HG02943 (cell line): ENCODE data around the gene NDST3.

Source experiments
- ATAC-seq: cut with Tn5 transposase; IDR thresholded peaks from one replicate; pipeline ENCODE4 v1.9.1; 2021; ENCODE audit warnings: mild to moderate bottlenecking, low read depth, moderate library complexity; ENCODE audit not compliant: unreplicated experiment

Gene NDST3

DNA sequence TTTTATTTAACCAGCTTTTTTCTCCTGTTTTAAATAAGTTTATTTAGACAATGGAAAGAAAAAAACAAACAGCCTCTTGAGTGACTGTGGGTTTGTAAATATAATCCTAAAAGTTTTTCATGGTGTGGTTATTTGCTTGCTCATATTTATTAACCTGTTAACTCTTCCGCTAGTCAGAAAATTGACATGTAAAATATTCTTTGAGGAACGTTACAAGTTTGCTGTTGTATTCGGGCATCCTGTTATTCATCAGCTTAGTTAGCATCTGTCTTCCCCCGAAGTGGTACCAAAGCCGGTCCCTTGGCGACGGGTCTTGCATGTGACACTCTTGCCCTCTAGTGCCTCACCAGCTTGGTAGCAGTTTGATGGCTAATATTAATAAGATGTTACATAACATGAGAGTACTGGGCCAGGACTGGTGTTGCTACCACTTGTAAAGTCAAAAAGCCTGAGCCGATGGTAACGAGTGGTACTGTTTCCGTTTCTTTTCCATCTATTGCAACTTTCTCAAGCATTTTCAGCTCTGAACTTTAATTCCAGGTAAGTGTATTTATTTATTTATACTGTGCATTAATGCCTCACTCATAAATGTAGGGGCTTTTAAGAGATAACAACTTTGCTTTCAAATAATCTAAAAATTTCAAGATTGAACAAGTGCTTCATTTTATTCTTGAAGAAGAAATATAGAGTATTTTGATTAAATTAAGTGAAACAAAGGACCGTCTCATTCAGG, at the start of gene NDST3:
NDST3 (plus strand) TSS at position 434 of the 733 bp plus-strand sequence. CDS start 19,425 bp downstream, outside the sequence.
- no peak for ATAC-seq

DNA sequence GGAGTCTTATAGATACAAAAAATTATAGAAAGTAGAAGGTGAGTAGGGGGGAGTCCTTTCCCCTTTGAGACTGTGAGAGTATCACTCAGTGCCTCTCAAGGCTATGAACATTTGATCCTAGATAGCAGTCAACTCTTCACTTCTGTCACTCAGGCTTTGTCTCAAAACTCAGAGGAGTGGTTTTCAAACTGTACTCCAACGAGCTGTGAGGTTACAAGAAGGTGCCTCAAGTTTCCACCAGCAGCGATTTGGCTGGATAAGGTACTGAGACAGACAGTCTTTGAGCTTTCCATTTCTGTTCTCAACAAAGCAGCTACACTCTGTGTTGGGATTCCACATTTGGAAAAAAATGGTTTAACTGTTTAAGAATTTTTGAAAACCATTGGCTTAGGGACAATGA, 48.0 kb upstream of the NDST3 start:
- no peak for ATAC-seq

DNA sequence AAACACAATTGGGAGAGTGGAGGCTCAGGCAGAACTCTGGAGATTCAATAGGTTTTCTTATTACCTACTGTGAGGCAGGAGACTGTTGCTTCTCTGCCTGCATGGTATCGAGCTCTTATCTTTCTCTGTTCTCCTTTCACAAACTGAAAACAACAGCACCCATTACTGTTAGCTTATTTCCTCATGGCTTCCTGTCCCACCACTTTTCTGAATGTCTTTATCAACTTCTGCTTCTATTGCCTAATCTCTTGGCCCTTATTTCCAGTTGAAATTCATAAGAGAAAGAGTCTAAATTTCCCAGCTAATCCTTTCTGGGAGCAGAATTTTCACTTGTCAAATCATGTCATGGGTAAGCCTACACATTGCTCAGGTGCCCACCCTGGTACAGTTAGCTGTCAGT, 46.8 kb upstream of the NDST3 start:
- no peak for ATAC-seq

- no peak for ATAC-seq
Measured at GRCh38 chr4:117996891-117997290, 37.4 kb upstream of the NDST3 start.

DNA sequence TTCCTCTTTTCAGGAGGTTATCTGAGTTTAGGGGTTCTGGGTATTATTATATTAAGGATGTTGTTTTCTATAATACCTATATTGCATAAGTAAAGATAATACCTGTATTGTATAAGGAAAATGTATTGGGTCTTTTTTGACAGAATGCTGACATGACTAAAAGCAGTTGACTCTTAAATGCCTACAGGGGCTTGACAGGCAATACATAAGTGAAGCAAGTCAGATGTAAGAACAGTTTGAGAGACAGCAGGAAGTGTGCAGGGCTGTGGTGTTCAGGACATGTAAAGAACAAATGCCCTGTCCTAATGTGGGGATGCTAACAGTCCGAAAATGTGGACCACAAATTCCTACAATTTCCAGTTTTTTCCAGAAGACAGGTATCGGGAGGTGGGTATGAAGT, 30.2 kb upstream of the NDST3 start:
- no peak for ATAC-seq

GRCh38 chr4:118005883-118006282, 28.4 kb upstream of the NDST3 start:
- no peak for ATAC-seq

DNA sequence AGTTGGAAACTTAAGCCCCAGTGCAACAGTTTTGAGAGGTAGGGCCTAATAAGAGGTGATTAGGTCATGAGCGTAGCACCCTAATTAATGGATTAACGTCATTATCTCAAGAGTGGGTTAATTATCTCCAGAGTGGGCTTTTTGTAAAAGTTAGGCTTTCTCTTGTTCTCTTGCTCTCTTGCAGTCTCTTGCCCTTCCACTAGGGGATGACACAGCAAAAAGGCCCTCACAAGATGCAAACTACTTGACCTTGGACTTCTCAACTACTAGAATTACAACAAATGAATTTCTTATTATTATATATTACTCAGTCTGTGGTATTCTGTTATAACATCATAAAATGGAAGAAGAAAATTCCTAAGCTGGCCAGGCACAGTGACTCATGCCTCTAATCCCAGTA, 22.1 kb upstream of the NDST3 start:
- ATAC-seq = no peak

DNA sequence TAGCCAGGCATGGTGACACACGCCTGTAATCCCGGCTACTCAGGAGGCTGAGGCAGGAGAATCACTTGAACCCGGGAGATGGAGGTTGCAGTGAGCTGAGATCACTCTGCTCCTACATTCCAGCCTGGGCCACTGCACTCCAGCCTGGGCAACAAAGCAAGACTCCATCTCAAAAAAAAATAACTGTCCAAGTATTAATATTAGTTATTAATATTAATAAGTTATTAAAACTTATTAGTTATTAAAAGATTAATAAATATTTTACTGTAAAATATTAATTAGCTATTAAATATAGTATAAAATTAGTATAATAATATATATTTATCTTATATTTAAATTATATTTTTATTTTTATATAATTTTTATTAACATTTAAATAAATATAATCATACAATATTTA, 19.5 kb upstream of the NDST3 start:
- ATAC-seq = no peak

- ATAC-seq = no peak
Measured at GRCh38 chr4:118018381-118019145, 15.7 kb upstream of the NDST3 start.

DNA sequence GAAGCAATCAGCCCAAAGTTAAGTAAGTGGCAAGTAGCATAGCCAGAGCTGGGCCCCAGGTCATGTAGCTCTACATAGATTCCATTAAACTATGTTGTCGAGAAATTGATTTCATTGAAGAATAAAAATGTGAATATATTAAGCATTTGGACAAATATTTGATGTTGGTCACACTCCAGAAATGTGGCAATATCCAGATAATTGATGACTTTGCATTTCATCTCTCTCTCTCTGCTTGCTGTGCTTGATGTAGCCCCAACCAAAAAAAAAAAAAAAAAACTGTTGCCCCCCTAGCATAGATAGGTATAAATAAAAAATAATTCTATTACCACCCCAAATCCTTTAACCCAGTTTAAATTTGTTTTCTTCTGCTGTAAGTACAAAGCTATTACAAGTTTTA, 7.5 kb upstream of the NDST3 start:
- no peak for ATAC-seq

DNA sequence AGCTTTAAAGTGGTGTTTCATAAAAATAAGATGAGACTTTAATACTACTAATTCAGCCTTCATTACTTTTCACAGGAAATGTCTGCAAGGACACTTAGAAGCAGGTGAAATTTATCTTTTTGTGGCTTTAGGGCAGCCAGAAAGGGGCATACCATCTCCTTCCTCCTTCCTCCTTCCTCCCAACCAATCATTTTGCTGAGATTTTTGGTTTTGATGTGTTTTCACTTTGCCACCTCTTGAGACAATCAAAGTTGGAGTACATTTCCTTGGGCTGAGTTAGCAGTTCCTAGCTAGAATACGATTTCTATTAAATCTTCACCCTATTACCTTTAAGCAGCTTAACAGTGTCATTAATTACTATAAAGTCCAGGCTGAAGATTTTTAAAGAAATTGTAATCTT, 5.1 kb upstream of the NDST3 start:
- ATAC-seq = no peak

- no peak for ATAC-seq
Measured at GRCh38 chr4:118032691-118033090, 1.6 kb upstream of the NDST3 start.

- ATAC-seq = no peak
Measured at GRCh38 chr4:118033148-118034052, 886 bp upstream of the NDST3 start.

- ATAC-seq = no peak
Measured at GRCh38 chr4:118035309-118035708, 1.0 kb downstream of the NDST3 start.

DNA sequence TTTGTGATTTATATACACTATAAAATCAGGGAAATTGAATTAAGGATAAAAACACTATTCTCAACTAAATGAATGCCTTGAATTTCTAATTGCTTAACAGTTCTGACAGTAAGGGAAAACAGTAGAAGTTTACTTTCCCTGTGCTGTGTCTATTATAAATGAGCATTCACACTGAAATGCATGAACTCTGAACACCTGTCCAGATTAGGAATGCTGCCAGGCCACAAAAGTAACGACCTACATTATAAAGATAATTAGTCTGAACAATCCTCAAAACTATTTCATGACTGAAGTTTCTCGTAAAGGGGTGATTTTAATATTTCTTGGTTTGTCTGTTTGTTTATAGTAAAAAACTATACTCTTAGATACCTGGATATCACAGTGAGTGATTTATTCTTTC, 2.0 kb downstream of the NDST3 start:
- ATAC-seq = no peak

DNA sequence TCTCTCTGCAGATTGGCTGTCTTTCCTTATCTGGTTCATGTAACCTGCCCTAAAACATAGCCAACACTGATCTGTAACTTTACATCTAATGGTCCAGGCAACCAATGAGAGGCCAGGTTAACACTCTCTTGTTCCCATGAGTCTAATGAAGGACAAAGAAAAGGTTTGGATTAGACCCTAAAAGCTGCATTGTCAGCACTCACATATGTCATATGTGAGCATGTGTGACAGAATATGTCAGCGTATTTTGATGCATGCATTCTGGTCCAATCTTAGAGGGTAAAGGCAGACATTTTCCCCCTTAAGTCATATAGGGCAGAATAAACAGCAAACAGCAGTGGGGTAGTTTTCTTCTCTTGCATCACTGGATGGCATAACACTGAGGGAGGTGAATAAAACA, 3.7 kb downstream of the NDST3 start:
- ATAC-seq = no peak

- ATAC-seq = no peak
Measured at GRCh38 chr4:118046323-118046722, 12.0 kb downstream of the NDST3 start.

DNA sequence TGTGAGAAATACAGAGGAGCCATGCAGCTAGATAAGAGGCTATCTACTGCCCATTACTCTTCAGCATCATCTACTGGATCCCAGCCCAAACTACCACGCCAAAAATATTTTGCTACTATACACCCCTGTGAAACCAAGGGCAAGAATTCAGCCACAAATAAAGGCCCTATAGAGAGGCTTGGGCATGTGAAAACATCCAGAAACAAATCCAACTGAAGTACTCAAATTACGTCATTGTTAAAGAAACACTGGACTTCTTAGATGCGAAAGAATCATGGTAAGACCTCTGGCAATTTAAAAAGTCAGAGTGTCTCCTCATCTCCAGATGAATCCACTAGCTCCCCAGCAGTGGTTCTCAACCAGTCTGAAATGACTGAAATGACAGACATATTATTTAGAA, 12.8 kb downstream of the NDST3 start:
- ATAC-seq = no peak

DNA sequence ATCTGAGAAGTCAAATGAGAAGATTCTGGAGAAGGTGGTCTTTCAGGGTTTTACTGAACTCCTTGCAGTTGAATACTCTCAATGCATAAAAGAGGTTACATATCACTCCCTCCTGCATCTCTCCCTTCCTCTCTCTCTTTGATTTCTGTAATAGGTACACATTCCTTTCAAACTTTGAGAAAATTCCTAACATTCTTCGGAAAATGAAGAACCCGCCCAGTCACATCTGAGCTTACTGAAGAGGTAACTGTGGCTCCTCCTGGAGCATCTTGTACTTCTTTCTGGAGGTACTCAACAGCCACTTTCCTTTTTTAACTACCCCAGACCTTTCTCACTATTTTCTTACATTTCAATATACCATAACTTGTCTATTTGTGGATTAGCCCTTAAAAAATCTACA, 24.7 kb downstream of the NDST3 start:
- no peak for ATAC-seq

DNA sequence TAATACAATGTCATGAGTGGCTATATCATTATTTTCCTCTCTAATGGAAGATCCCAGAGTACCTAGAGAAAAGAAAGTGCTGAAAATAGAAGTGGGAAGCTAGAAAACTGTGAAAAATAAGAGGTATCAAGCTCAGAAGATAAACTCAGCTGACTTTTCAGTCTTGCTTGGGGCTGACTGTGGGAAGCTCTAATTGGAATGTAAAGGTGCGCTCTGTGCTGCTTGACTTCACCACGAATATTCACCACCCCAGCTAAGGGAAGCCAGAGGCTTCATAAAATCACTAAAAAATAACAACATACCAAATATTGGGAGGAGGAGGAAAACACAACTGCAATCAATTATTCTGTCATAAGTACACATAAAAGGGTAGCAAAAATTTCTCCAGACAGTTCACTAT, 25.1 kb downstream of the NDST3 start:
- ATAC-seq = no peak
